Iris pigment epithelial cell (primary cell): ENCODE measurements around the gene ARHGAP26.

Experiments used
- DNase-seq: peaks from one replicate; pipeline ENCODE4 v3.0.0-alpha.2; 2011; ENCODE audit warnings: low read depth

ARHGAP26 gene

DNA sequence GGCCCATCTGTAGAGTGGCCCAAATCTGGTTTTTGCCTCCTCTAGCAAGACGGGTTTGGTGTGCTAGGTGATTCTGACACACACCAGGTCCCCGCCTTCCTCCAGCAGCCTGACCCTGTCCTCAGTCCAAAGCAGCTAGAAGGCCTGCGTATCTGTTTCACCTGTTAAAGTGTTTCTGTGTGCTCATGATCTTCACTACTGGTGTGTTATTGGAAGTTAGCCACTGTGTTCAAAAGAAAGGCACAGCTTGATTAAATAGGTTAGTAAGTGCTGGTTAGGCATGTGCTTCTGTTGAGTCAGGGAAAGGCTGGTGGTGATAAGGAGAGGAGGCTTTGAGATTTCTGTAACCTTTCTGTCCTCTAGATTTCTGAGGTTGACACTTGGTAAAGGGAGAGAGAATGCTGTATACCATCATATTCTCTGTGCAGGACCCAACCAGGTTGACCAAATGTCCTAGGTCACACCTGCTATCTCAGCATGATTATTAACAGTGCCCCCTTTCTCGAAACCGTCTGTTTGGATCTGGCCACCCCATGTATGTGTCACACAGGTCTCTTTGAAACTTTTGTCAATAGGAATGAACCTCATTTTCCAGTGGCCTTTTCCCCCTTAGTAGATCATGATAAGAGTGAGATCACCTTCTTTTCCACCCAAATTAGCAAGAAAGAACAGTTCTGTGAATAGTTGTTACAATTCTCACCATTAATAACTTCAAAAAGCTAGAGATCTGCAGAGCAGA is 58.8 kb downstream of the ARHGAP26 start:
- DNase-seq, result no peak

DNA sequence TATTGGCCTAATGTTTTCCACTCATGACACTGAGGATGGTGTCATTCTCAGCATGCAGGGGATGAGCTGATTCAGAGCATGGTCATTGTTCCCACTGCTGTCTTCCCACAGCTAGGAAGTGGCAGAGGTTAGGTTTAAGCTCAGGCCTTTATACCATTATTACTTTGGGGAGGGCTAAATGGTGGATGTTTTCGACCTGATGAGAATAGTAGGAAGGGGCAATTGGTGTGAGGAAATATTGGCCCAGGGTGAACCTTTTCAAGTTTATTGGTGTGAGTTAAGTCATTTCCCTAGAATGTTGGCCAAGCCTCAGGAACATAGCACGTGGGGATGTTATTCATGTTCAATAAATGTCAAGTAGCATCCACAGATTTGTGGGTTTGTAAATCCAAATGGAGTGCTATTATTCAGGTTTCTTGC is 59.6 kb downstream of the ARHGAP26 start:
- peak; percentile 87 for DNase-seq

DNA sequence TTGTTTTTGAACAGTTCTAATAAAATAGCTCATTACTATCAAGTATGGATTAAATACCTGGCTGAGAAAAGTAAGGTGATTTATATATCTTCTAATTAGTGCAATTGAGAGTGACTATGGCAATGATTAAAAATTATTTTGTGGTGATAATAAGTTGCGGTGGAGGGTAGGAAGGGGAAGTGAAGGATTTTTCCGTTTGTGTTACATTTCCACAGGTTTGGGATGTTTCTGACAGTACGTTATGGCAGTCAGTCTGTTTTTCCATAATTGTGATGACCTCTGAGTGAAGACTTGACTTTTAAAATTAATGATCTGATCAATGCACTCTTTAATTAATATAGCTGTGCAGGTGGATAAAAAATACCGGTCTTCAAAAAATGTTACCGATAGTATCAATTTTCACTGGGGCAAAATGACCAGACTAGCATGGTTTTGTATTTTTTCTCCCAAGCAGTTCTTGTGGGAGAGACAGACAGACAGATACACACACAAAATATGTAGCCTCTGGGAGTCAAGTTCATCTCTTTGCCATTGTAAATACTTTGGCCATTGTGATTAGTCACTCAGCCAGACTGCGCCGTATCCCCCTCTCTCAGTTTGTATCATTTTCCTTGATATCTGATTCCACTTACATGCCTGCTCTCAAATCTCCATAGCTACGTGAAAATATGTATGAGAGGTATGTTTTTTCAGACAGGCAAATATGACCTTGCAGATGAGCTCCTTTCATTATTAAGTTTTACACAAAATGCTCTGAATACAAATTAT is 60.2 kb downstream of the ARHGAP26 start:
- DNase-seq, result peak; percentile 95

DNA sequence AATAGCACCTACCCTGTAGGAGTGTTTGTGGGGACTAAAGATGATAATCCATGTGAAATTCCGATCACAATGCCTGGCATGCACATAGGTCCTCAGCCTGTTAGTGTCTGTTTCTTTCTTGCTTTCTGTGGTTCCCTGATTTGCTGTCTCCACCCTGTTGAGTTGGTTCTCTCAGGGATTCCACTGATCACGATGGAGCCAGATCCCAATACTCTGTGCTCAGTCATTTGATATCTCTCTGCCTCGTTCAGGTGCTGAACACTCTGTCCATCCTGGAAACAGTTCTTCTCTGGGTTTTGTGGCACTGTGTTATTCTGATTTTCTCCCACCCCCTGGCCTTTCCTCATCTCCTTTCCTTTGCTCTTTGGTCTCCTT is 60.8 kb downstream of the ARHGAP26 start:
- no peak for DNase-seq

DNA sequence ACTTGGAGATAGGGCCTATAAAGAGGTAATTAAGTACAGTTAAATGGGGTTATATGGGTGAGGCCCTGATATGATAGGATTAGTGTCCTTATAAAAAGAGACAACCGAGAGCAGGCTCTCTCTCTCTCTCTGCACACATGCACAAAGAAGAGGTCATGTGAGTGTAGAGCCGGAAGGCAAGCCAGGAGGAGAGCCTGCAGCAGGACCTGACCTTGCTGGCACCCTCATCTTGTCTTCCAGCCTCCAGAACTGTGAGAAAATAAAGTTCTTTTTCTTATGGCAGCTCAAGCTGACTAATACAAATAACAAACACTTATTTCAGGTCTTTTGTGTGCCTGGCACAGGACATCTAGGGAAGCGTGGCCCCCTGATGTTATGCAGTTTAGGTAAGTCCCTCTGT is 62.1 kb downstream of the ARHGAP26 start:
- no peak for DNase-seq

DNA sequence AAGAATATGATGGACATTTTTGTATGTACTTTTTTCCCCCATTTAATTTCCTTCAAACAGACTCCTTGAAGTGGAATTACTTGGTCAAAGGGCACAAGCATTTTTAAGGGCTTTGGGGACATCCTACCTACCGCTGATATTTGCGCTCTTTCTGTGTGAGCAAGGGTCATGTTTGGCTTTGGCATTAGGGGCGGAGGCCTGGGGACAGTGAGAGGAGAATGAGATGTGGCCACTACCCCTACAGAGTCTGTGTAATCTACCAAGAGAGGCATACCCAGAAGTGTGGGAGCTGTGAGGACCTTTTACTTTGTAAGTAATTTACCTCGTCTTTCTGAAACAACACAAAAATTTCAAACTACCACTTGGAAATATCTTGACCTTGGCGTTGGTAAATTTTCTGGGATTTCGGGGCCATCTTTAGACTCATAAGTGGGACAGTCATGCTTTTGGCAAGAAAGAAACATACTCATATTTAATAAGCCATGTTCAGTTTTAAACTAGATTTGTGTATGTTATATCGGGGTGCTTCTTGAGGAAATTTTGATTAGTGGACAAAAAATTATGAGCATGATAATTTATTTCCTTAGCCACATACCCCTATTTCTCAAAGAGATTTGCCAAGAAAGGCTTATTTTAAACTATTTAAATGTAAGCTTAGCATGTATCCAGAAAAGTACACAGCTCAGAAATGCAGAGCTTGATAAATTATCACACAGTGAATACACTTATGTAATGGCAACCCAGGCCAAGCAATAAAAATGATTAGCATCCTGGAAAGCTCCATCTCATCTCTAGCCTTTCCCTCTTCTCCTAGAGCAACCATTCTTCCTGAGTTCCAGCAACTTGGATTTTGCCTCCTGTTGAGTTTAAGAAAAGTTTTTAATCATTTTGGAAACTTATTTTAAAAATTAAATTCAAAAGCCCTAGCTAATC is 63.6 kb downstream of the ARHGAP26 start:
- no peak for DNase-seq

DNA sequence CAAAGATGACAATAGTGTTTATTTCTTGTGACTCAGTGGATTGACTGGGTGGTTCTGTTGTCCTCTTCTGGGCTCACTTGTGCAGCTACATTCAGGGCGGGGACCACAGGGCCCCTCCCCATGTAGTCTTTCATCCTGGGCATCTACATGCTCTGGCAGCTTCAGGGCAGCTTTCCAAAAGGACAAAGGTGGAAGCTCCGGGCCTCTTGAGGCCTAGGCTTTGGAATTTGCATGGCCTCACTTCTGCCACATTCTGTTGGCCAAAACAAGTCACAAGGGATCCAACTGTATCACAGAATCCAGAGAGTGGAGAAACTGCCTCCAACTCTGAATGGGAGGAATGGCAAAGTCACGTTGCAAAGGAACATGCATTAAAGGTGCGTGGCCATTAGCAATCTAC is 64.3 kb downstream of the ARHGAP26 start:
- DNase-seq, result no peak

DNA sequence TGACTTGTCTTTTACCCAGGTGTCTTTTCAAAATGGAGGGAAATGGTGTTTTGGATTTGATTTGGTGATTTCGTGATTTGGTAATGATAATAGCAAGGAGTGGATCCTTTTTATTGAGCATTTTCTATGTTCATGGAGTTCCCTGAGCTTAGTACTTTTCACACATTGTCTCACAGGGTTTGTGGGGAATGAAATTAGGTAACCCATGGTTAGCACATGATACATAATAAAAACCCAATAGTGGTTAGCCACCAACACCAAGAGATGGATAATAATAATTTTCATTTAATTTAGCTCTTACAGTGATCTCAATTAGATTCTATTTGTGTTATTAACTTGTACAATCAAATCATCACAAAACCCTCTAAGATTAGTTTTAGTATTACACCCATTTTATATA is 65.4 kb downstream of the ARHGAP26 start:
- DNase-seq, result no peak

DNA sequence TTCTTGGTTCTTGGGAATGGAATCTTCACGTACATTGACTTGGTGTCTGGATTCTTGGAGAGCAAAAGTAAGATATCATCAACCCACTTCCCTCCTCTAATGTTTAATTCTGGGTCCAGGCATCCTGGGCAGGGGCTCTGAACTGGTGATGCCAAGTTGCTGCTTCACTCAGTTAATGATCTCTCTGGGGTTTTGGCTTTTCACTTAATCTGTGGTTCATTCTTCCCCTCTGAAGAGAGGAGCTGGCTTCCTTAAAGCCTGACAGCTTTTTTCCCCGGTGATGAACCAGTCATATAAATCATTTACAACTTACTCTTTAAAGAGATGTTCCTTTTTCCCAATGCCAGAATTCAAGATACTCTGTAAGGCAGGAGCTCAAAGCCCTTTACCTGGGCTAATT is 65.9 kb downstream of the ARHGAP26 start:
- no peak for DNase-seq

DNA sequence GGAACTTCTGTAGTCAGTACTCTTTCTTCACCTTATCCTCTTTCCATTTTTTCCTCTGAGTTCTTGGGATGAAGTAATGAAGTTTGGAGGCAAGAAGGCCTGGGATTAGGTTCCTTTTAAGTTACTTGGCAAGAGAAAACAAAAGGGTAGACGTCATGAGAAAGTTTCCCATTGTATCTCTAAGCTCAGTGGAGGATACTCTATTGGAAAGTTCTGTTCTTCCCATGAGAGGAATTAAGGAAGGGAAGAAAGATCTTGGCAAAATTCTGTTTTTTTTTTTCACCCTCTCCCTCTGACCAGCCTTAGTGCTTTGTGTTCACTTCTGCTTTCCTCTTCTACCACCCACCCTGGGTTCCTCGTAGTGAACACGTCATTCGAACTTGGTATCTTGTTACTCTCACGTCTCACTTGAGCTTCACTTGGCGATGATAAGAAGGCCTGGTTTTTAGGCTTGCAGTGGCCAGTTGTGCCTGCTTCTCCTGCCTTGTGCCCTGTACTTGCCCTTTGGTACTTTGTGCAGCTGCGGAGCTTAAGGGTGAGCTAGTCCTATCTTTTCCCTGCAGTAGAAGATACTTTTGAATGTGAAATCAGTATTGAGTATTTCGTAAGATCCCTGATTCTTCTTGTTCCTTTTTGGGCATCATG is 67.0 kb downstream of the ARHGAP26 start:
- DNase-seq, result no peak

DNA sequence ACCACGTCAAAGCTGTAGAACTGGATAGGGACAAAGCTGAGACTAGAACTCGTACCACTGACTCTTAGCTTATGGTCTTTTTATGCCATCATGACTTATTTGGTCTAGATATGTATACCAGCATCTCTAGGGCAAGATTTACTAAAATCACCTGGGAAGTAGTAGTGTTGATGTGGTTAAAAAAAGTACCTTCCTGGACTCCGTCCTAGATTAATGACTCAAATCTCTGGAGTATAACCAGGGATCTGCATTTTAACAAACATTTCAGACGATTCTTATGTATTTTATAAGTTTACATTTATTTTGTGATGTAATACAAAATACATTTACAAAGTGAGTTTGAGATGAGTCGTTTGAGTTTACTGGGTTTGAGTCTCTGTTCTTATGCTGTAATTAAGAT is 68.7 kb downstream of the ARHGAP26 start:
- no peak for DNase-seq

DNA sequence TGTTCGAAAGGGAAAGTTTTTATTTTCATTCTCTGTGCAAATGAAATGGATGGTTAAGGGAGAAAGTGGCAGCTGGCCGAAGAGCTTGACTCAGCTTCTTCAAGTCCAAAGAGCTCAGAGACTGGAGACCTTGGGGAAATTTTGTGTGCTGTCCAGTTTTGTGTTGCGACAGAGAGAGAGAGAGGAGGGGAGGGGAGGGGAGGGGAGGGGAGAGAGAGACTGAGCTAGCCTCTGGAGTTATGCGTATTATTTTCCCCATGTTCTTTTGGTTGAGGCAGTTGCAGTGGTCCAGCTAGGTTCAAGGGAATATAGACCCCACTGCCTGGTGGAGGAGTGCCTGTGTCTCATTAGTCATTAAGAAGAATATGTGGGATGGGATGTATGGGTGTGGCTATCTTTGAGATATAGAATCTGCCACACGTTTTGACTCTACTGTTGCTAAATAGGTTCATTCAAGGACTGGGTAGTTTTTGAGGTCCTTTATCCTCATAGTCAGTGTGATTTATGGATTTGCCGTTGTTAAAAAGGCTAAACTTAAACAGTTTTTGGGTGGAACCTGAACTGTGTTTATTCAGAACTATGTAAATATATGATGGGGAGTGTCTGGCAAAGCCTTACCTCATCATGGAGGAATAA is 69.7 kb downstream of the ARHGAP26 start:
- peak; percentile 61 for DNase-seq

DNA sequence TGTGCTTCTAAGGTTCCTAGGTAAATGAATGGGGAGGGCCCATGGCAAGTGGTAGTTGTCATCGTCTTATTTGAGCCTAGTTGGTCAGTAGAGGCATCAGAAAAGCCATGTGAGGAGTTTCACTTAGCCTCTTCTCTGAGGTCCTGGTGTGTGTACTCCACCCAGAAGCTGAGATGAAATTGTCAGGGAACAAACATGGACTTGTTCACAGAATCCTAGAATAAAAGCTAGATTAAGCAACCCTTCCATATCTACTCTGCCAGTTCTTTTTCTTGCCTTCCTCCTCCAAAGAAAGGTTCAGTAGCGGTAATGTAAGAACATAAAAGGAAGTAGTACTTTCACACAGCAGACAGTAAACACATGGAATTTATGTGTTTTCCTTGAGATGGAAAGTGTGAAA is 70.4 kb downstream of the ARHGAP26 start:
- no peak for DNase-seq

DNA sequence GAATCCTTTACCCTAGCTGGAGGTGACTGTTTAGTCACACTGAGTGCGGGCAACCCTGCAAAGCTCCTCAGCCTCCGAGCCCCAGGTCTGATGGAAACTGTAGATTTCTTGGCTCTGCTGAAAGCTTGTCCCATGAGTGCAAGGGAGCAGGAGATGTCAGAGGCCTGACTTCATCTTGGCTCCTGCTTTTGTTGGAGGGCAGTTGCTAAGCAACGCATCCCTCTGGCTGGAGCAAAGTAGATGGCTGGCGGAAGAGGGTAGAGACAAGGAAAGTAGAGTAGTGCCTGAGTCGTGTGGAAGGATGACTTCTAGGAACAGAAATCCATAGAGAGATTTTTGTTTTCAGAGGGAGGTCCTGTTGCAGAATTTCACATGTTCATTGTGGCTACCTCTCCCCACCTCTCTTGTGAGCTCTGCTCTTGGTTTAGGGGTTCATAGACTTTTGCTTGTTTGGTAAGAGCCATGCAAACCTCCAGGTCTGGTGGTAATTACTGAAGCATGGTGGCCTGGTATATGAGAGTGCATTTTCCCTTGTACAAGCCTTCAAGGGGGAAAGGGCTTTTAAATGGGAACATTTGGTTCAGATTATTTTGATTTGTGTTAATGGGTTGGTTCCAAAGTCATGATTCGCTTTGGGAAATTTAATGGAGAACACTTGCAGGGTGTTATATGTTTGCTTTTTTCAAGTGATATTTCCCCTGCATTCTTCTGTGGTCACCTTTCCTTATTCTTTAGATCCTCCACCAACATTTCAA is 71.5 kb downstream of the ARHGAP26 start:
- no peak for DNase-seq

DNA sequence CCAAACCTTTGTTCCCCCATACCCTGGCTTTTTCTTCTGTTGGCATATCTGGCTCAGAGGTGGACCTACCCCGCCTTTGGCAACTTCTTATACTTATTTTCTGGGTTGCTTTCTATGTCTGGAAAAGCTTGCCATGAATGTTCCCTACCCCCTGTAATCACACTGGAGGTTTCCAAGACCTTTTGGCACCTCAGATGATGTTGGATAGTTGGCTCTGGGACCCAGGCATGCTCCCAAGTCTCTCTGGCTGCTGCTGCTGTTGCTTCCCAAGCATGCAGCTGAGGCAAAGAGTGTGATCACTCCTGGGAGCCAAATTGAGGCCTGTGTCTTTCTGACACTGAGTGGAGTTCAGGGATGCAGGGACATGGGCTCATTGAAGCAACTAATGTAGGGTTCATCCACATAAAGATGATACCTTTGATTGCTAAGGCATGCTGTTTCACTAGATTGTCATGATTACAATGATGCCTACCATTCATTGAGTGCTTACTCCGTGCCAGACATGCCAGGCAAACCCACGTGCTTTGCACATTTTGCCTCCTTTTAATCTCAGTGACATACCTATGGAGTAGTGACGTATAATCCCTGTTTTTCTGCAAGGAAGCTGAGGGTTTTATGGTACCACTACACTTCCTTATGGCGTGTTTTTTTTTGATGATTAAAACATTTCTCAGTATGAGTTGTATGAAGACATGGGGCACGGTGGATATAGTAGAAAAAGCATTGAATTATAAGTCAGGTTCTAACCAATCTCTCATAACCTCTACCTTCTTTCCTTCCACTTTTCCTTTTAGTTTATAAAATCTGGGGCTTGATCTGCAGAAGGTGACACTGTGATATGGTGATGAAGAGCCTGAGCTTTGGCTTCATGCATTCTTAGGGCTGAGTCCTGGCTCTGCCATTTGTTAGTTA is 73.1 kb downstream of the ARHGAP26 start:
- no peak for DNase-seq

DNA sequence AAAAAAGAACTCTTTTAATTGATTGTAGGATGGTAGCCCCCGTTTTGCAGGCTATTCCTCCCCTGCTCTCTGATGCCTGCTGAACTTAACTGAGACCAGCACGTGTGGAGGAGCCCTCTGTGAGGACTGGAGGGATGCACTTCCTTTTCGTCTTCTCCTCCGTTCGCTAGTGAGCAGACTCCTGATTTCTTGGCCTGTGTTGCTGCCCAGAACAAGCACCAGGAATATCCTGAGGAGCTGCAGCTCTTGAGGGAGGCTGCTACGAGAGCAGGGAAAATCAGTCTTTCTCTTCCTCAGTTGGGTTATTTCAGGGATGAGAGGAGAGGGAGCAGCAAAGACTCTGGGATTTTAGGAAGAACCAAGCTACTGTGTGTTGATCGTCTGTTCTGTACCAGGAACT is 74.7 kb downstream of the ARHGAP26 start:
- DNase-seq, result no peak

DNA sequence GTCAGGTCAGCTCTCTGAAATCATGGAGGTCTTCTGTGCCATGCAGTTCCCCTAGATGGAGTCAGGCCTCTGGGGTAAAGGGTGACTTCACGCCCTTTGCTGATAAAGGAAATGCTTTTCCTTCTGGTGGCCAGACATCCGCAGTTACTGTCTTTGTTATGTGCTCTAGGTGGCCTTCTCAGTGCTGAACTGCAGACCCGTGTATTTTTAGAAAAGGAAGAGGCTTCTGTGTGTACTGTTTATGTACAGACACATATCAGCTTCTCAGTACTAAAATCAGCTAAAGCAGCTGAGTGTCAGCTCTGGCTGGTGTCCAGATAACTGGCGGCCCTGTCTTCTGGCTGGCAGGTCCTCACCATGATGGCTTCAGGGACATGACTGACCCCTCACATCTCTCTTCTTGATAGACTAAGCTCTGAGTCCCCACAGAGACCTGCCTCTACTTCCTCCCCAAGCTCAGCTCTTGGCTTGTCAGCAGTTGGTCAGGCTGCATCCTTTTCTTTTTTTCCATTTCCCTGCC is 75.3 kb downstream of the ARHGAP26 start:
- no peak for DNase-seq

DNA sequence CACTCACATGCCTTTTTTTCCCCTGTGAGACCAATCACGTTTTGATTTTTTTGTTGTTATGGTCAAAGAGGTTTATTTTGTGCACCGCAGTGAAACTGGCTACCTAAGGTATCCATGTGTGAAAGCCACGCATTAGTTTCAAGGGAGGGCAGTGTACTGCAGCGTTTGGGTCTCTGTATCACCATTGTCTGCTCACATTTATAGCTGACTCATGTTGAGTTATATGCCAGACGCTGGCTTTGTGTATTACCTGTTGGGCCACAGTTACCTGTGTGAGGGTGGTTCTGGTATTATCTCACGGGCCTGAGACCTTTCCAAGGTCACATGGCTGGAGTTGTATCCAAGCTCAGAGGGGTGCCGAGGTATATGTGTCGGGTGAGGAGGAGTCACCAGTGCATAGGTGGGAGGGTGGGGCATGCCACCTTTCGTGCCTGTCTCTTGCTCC is 75.8 kb downstream of the ARHGAP26 start:
- DNase-seq, result no peak

DNA sequence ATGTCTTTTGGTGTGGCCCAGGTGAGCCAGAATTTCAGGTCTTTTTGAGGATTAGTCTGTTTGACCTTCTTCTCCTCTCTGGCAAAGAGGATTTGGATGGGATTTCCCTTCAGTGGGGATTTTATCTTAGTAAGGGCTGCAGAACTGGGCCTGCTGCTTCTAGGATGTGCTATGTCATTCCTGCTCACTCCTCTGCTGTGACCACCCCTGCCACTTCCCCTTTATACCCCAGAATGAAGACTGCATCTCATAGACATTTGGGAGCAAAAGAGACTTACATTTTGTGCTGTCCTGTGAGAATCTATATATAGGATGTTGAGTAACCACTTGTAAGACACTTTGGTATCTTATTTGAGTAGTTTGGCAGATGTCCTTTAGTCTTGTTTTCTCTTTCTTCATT is 76.2 kb downstream of the ARHGAP26 start:
- no peak for DNase-seq
